ENCODE results near the gene SCGB1C2. TPM values are rescaled to one million over a fixed set of nuclear protein-coding genes. Genes with fewer than 3 reads are reported as not detected.

Gene SCGB1C2
- total RNA-seq, 1 donor from 2014 or later, result not detected

DNA sequence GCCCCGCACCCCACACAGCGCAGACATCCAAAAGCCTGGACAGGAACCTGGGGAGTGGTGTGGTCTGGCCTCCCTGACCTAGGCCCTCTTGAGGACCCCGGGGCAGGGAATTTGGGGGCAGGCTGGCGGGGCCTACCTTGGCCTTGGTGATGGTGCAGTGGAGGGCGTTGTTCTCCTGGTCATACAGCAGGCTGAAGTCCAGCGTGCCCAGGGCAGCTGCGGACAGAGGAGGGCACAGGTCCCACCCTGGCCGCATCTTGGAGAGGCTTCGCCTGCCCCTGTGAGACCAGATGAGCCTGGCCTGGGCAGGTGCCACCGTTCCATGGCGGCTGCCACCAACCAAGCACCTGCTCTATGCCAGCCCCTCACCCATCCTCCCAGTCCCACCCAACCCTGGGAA lies 35.0 kb downstream of the SCGB1C2 start:
- no peaks in the 10 kb centered on the region for H3K4me1 ChIP-seq
- DNase-seq (ENCODE audit: extremely low spot score in 2 of 2), result no peak

DNA sequence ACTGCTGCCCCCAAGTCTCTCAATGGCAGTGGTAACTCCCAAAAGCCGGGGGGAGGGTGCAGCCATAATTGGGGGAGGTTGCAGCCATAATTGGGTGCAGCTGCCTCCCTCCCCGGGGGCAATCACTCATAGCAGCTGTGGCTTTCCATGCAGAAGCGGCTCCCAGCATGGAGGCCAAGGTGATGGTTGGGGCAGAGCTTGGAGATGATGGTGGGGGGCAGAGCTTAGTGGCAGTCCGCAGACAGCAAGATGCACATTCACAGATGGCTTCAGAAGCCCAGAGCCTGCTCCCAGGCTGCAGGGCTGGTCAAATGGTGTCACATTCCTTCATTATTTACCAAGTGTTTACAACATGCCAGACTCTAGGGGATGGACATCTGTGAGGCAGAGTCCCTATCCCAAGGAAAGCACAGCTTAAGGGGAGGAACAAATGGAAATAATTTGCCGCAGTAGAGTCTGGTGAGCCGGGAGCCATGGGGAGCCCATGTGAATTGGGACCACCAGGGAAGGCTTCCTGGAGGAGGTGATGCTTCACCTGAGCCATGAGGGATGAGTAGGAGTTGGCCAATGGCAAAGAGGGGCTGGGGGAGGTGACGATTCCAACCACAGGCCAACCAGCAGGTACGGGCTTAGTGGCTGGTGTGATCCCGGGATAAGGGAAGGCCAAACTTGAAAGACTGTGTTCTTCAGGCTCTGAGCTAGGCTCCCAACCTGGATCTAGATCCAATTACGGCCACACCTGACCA lies 36.0 kb downstream of the SCGB1C2 start:
- no peak for TF ChIP-seq POLR2A (IDR thresholded peaks at IDR 0.05)
- TF ChIP-seq, protein P1, sequence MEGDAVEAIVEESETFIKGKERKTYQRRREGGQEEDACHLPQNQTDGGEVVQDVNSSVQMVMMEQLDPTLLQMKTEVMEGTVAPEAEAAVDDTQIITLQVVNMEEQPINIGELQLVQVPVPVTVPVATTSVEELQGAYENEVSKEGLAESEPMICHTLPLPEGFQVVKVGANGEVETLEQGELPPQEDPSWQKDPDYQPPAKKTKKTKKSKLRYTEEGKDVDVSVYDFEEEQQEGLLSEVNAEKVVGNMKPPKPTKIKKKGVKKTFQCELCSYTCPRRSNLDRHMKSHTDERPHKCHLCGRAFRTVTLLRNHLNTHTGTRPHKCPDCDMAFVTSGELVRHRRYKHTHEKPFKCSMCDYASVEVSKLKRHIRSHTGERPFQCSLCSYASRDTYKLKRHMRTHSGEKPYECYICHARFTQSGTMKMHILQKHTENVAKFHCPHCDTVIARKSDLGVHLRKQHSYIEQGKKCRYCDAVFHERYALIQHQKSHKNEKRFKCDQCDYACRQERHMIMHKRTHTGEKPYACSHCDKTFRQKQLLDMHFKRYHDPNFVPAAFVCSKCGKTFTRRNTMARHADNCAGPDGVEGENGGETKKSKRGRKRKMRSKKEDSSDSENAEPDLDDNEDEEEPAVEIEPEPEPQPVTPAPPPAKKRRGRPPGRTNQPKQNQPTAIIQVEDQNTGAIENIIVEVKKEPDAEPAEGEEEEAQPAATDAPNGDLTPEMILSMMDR (IDR thresholded peaks at IDR 0.05), result no peak
- TF ChIP-seq POLR2AphosphoS5 (IDR thresholded peaks at IDR 0.05; ENCODE audit: insufficient read depth in 1 of 2, low read depth in 1 of 2), result no peak
- H3K36me3 ChIP-seq, result no peaks in the 10 kb centered on the region
- intact Hi-C loops (cut with DNase I), result no loop called here
- no peaks in the 10 kb centered on the region for H3K27me3 ChIP-seq
- no peak for DNase-seq (ENCODE audit: extremely low spot score in 2 of 2)
- H3K27ac ChIP-seq, result no peak overlapping the region
- no peaks in the 10 kb centered on the region for H3K9me3 ChIP-seq
- H3K4me1 ChIP-seq, result no peaks in the 10 kb centered on the region
- no peak overlapping the region for H3K4me3 ChIP-seq

More for the DNA sequence above, 35.0 kb downstream of the SCGB1C2 start:
- Histone ChIP-seq H3K4me3 (no peak overlapping the region), H3K9me3 (no peaks in the 10 kb centered on the region), H3K36me3 (no peaks in the 10 kb centered on the region), H3K27ac (no peak overlapping the region), H3K27me3 (no peaks in the 10 kb centered on the region)
- TF ChIP-seq, protein P1 (IDR thresholded peaks at IDR 0.05), result no peak
- TF ChIP-seq POLR2A (IDR thresholded peaks at IDR 0.05) (no peak), POLR2AphosphoS5 (IDR thresholded peaks at IDR 0.05; ENCODE audit: insufficient read depth in 1 of 2, low read depth in 1 of 2) (no peak)
- intact Hi-C loops (cut with DNase I), result no loop called here

DNA sequence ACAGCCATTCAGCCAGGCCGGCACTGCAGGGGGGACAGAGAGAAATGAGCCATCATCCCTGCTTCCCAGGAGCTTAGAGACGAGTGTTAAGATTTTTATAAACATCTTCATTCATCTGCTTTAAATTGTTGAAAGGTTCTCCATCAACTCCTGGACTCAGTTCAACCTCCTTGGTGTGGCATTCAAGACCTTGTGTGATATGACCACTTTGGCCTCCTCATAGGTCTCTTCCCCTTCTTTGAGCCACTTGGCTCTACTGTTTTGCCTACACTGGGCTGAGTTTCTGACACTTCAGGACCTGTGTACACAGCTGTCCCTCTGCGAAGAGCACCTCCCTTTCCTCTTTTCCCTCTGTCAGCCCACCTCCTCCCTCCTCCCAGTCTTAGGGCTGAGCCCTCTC lies 39.8 kb downstream of the SCGB1C2 start:
- Histone ChIP-seq H3K27me3 (peaks cover 7% of the 10 kb centered on the region), H3K27ac (no peak overlapping the region), H3K36me3 (no peaks in the 10 kb centered on the region), H3K4me3 (no peak overlapping the region), H3K9me3 (no peaks in the 10 kb centered on the region), H3K4me1 (peaks cover 24% of the 10 kb centered on the region)
- intact Hi-C loops (cut with DNase I), result no loop called here
- DNase-seq (ENCODE audit: extremely low spot score in 2 of 2), result no peak
- TF ChIP-seq POLR2AphosphoS5 (IDR thresholded peaks at IDR 0.05; ENCODE audit: insufficient read depth in 1 of 2, low read depth in 1 of 2) (no peak), POLR2A (IDR thresholded peaks at IDR 0.05) (no peak)
- TF ChIP-seq, protein P1 (IDR thresholded peaks at IDR 0.05), result no peak

DNA sequence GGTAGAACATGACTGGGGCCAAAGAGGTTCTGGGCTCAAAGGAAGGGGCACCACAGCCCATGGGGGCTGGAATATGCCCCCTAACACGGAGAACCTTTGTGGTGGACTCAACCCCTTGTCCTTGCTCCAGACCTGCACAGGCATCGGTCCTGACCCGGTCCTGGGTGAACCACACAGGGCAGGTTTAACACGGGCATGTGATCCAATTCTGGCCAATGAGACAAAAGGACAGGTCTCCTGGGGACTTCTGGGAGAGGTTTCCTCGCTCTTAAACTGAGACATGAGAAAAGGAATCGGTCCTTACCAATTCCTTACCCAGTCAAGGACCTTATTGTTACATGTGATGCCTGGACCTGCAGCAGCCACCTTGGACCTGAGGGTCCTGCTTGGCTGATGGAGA lies 40.4 kb downstream of the SCGB1C2 start:
- DNase-seq (ENCODE audit: extremely low spot score in 2 of 2), result no peak
- Histone ChIP-seq H3K27ac (no peak overlapping the region), H3K9me3 (no peaks in the 10 kb centered on the region), H3K4me3 (no peak overlapping the region), H3K4me1 (peaks cover 30% of the 10 kb centered on the region), H3K27me3 (peaks cover 7% of the 10 kb centered on the region), H3K36me3 (no peaks in the 10 kb centered on the region)
- TF ChIP-seq, protein P1 (IDR thresholded peaks at IDR 0.05), result no peak
- TF ChIP-seq POLR2A (IDR thresholded peaks at IDR 0.05), result no peak
- no peak for TF ChIP-seq POLR2AphosphoS5 (IDR thresholded peaks at IDR 0.05; ENCODE audit: insufficient read depth in 1 of 2, low read depth in 1 of 2)
- intact Hi-C loops (cut with DNase I), result no loop called here
